ENCODE measurements around the gene MYH10.
"Not testable (repeated sequence)": the region's sequence is repeated elsewhere in the genome, so short reads cannot be mapped to it uniquely, and the experiment has no call there.

The MYH10 gene

DNA sequence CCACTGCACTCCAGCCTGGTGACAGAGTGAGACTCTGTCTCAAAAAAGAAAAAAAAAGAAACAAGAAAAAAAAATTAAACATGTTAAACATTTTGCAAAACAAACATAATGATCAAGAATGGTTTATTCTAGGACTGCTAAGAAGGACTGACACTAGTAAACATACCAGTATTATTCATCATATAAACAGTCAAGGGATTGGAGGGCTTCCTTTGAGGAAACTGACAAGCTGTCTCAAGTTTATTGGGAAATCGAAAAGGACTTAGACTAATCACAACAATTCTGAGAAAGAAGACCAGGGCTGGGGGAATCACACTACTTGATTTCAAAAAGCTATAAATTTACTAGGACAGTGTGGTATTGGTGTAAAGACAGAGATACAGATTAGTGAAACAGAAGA lies 75.5 kb downstream of the MYH10 start:
- no peak for DNase-seq

DNA sequence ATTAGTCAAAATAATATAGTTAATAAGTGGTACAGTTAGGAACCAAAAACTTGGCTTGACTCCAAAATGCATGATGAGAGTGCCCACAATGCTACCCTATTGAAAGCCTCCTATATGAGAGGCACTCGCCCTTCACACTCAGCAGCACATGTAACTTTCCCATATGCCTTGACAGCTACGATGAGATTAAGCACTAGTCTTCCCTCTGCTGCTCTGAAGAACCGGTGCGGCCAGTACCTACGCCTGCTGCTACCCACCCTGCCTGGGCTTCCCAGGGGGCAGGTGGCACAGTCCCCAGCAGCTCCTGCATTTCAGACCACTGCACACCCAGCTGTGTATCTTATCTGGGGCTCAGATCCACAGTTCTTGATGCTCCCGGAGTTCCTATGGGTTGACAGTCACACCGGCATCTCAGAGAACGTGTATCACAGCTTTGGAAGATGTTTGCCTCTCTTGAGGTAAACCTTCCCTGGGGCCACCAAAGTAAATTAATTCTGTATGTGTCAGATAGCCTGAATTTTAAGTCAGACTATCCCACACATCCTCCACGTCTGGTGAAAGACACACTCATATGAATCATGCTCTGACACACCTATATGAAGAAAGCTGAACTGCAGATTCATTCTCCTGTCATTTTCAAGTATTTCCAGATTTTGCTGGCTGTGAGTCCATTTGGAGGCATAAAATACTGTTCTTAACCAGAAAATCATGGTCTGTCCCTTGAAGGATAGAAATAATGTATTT lies 77.8 kb downstream of the MYH10 start:
- DNase-seq = peak; percentile 60

DNA sequence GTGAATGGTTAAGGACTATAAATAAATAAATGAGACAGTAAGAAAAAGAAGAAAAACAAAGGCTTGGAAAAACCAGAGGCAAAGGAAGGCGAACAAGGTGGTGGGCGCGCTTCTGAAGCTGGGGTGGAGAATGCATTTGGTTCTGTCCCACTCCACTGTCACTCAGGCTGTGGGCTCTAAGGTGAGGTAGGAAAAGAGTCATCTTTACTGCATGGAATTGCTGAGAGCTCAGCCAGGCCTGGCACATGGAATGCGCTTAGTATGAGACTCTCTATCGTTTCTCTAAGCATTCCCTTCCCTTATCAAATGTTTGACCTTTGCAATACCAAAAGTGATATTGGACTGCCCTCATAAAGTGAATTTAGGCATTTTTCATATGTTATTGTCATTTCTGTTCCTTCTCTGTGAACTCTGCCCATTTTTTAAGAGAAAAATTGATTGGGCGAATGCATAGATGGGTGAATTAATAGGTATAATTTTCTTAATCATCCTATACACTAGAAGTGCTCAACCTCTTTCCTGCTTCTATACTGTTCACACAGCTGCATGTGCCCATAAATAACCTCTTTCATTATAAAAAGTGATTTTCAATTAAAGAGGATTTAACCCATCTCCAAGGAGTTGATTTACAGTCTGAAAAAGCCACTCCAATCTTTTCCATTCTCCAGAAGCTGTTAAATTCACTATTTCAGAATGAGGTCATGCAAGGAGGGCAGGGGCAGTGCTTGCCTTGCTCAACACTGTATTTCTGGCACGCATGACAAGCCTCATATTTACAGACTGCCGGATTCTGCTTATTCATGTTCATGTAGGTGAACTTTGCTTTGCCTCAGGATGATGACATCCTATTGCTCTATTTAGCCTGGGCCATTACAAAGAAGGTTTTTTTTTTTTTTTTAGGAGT lies 87.7 kb downstream of the MYH10 start:
- DNase-seq = peak; percentile 69

DNA sequence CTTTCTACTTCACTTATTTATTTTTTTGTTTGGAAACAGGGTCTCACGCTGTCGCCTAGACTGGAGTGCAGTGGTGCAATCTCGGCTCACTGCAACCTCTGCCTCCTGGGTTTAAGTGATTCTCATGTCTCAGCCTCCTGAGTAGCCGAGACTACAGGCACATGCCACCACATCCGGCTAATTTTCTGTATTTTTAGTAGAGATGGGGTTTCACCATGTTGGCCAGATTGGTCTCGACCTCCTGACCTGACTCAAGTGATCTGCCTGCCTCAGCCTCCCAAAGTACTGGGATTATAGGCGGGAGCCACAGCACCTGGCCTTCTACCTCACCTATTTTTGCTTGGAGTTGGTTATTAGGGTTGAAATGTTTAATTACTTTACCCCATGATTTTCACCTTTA lies 90.5 kb downstream of the MYH10 start:
- not testable (repeated sequence) for DNase-seq

DNA sequence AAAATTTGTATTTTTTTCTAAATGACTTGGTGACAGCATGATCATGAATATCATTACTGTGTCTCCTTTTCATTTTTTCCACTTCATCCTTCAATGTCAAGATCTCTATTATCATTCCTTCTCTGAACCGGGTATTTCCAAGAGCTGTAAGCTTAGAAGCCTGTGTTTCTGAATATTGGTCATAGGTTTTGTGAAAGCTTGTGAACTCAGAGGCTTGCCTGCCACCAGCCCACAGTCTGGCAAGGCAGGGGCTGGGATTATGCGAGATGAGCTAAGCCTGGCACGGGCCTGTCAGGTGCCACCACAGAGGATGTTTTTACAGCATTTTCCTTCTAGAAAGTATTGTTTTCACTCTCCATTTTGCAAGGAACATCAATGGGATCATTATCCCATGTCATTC lies 92.8 kb downstream of the MYH10 start:
- no peak for DNase-seq

DNA sequence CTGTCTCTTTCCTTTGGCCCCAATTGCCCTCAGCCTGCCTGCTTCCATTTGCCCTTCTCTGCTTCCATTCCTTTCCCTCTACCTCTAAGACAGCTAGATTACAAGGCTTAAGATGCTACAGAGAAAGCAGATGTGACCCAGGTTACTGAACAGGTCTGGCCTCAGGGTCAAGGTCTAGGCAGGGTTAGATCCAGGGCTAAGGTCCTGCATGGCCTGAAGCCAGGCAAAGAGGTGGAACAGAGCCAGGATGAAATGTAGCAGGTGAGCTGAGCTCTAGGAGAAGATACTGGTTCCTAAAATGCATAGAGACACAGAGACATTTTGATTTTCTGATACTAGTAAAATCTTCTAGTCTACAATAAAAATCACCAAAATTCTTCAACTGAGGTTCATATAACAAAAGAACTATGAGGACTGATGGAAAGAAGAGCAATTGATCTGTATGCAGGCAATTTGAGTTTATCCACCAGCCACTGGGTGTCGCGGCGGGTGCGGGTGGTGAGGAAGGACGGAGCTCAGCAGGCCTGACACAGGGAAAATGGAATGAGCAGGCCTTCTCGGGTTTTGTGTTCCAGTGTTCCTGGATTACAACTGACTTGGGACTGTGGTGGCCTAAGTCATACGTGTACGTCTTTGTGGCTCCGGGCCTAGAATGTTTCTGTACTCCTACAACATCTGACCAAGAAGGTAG lies 95.9 kb downstream of the MYH10 start:
- DNase-seq = no peak

DNA sequence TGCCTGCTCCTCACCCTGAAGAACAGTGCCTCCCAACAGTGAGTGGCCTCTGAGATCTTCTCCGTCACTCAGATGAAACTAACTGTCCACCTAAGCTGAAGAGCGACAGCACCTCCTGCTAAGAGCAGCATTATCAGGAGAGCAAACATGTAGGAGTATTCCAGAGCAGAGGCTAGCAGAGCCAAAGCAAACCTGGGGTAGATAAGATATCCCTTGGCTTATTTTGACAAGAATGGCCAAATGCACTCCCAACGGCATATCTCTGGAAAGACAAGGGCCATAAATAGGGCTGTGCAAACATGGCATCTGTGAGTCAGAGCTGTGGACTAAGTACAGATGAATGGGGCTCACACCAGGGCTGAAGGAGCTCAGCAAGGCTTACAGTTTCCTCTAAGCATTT lies 98.5 kb downstream of the MYH10 start:
- no peak for DNase-seq

DNA sequence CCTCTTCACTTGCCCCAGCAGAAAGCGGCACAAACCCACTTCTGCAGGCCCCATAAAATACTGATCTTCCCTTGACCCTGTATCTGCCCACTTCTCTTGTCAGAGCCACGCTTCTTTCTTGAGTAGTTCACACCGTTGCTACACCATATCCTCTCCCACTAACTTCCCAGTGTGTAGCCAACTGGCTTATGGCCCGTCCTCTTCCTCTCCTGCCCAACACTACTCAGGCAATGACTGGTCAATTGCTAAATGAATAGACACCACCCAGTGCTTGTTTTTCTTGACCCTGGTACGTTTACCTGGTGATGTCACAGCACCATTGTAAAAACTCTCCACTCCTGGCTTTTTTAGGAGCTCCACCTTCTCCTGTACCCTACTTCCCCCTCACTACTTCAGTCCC lies 107.9 kb downstream of the MYH10 start:
- no peak for DNase-seq

DNA sequence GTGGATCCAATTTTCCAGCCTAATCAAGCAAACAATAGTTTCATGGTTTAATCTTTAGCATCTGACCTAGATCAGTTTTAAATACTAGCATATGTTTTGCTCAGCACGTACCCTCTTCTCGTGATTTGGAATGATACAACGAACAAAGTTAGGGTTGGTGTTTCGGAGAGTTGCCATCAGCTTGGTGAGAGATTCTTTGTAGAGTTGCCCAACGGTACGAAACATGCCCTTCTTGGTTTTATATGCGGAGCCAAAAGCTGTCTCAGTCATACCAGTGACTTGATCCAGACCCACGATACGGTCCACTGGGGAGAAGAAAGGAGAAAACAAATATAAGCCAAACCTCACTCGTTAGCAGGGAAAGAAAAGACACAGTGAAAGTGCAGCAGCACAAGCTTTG lies 109.5 kb downstream of the MYH10 start:
- no peak for DNase-seq

DNA sequence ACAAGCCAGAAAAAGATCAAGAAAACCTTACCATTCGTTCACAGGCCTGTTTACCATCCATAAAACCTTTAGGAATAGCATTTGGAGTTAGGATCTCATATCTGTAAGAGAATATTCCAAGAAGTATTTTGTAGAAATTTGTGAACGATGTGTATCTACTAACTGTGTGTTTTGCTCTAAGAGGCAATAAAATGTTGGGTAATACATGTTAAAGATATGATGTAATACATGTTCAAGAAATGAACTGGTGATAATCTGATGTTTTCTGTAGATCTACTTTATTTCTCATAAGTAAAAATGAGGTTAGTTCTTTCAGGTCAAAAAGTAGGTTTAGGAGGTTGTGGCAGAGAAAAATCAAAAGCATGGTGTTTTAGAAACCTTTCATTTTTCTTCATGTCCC lies 111.7 kb downstream of the MYH10 start:
- no peak for DNase-seq

DNA sequence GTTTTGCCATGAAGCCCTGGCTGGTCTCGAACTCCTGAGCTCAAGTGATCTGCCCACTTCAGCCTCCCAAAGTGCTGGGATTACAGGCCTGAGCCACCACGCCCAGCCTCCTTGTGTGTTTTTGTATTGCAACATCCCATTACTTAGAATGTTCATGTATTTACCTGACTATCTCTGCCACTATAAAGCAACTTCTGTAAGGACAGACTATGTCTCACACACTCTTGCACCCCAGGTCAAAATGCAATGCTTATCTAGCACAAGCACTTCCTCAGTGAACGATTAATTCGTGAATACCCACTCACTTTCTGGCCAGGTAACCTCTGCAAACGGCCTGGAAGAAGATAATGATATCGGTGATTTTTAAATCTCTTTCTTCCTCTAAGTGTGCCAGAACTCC lies 112.2 kb downstream of the MYH10 start:
- no peak for DNase-seq

DNA sequence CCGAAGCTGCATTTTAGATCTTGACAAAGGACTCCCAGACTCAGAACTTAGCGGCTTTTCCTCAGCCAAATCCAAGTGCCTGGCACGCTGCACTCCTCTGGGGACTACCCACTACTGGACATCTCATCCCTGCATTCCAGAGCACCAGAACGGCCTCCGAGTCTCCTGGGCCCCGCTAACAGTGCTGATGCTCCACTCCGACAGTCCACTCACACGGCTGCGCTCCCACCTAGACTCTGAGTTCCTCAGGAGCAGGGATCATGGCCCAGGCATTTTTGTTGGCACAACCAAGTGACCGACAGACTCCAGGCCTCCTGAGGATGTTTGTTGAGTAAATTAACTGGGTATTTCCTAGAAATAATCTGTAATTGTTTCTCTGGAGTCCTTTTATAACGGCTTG lies 115.7 kb downstream of the MYH10 start:
- no peak for DNase-seq

DNA sequence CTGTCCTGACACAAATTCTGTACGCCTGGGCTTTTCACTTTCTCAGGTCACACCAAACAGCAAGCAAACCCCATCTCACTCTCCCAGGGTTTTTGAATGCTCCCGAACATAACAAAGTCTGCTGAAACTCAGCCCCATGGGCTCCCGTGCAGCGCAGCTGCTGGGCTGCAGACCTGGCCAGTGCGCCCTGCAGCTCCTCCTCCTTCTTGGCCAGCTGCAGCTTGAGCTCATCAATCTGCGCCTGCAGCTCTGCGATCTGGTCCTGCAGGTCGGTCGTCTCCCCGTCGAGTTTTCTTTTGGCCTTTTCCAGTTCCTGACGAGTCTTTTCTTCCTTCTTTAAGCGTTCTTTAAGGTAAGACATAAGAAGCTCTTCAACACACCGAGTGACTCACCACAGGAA lies 124.4 kb downstream of the MYH10 start:
- DNase-seq = no peak

DNA sequence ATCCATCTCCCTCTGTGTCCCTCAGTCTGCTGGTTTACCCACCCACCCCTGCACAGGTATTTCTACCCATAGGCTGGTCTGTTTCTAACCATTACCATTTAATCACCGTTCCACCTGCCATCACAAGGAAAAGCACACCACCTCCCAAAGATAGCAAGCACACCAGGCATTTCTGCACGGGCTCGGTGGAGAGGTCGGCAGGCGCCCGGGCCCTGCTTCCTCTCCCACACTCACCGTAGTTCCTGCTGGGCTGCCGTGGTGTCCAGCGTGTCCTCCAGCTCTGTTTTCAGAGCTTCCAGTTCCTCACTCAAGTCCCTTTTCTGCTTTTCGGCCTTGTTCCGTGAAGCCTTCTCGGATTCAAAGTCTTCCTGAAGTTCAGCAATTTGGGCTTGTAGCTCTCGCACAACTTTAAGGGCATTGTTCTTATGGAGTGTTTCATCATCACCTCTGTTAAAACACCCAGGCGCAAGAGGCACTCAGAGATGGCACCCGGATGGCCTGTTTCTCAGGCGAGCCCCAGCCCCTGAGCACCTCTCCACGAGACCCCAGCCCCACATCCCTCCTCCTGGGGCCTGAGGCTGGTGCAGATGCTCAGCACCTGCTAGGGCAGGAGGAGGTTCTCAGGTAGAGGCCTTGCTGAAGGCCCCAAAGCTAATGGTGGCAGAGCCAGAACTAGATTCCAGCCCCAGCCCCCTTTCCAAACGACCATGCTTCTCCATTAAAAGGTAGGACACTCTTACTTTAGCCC lies 125.9 kb downstream of the MYH10 start:
- DNase-seq = no peak

DNA sequence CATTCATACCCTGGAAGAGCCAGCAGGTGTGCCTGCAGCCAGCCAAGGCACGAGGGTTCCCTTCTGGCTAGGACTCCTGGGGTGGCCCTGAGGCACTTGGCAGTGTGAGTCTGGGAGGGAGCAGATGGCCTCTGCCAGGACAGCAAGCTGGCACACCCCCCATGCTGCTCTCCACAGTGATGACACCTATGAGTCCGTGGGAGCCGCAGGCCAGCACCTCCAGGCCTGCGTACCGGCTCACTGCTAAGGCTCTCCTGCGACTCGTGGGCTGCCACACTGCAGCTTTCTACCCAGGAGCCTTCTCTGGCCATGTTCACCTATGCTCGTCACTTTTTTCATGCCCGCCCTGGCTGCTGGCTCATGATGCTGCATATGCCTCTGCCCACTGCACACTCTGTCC lies 126.7 kb downstream of the MYH10 start:
- DNase-seq = no peak

DNA sequence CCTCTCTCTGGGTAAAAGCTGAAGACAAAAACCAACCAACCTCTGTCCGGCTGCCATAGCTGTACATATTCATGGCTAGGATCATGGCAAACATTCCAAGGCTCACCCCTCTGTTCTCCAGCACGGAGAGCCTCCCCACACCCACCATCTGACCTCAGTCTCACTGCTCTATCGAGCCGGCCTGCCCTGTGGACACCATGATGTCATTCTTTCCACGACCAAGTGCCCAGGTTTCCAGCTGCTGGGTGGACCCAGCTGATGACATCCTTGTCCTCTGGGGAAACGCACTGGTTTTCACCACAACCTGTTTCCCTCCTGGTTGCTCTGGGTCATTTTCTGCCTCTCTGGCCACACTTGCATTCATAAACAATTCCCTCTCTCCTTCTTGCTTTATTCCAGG lies 127.2 kb downstream of the MYH10 start:
- no peak for DNase-seq

DNA sequence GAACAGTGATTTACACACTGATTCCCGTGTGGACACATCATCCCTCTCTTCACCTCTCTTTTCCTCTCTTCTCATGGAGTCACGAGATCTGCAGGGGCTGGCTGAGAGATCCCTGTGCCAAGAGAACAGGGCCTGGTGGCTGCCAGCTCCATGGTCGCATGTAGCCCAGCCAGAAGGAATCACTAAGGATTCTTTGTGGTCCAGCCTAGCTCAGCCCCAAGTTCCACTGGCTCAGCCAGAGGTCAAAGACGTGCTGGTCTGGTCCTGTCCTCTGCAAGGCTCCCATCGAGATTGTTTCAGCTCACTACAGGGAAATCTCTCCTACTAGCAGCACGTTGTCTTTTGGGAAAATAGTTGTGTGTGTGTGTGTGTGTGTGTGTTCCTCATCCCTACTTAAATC lies 128.4 kb downstream of the MYH10 start:
- DNase-seq = no peak

DNA sequence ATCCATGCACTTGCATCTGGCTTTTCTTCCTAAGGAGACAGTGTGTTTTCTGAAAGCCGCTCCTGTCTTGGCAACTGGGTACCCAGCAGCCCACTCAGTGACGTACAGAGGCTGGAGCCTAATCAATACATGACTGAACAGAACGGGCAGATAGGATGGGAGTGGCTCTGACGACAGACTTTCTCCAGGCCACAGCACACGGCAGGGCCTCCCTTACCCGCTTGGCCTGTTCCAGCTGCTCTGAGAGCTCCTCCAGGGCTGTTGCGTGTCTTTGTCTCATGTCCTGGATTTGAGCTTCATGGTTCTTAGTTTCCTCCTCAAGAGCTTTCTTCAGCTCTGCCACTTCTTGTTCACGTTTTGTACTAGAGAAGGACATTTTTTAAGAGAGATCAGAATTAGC lies 129.9 kb downstream of the MYH10 start:
- no peak for DNase-seq

DNA sequence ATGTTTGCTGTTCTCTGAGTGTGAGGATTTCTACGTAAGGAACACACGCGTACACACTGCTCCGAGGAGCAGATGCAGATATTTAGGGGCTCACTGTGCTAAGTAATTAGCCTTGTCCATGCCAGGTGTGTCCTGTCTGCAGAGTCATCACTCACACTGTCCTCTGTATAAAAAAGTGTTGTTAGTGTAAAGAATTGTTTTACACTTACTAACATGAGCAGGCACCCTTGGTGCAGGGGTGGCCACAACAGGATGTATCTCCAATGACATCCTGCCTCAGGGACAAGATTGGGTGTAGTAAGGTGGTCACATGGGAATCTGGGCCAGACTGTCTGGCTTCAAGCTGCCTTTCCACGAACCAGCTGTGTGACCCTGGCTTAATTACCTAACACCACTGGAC lies 130.9 kb downstream of the MYH10 start:
- DNase-seq = no peak

DNA sequence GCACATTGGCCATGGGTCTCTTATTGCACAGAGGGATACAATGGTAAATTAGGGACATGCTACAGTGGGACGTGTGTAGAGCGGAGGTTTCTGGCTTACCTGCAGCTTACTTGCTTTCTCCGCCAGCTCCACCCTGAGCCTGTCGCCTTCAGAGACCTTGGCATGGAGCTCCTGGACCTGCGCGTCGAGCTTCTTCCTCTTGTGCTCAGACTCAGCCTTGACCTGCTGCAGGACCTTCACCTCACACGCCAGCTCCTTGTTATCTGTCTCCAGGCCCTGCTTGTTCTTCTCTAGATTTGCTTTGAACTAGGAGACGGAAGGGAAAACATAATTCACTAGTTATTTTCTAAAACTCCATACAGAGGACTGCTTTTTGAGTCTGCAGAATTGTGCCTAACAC lies 131.4 kb downstream of the MYH10 start:
- no peak for DNase-seq

DNA sequence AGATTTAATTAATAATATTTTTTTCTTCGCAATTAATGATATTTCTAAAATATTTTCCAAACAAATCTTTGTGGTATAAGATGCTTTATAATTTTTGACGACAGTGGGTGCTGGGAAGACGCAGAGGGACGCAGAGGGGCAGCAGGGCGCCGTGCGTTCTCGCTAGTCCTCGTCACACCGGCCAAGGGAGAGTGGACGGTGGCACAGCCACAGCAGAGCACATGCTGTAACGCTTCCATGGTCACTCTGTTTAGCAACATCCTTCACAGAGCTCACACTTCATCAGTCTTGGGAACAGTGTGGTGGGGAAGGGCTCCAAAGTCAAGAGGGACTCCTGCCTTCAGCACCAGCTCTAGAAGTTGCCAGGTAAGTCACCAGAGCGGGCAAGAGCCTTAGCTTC lies 134.4 kb downstream of the MYH10 start:
- no peak for DNase-seq

DNA sequence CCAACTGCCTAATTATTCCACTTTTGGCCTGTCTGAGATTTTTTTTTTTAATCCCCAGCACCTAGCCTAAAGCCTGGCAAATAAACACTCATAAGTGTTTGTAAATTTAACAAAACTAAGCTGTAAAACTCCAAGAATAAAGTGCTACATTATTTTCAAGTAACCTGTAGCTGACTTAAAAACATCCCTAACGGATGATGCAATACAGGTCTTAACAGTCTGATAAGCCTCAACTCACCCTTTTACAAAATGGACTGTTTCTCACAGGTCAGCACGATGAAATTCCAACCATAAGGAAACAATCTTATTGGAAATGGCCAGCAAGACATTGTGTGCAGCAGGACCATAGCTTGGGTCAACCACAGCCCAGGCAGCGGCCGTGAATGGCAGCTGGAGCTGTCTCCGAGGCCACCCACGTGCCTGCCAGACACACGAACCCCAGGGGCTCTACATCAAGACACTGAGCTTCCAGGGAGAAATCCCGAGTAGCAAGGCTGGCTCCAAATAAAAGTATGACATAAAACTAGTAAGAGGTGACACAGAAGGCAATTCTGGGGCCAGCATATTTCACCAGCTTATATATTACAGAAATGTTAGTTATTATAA lies 135.9 kb downstream of the MYH10 start:
- DNase-seq = no peak

Data from fibroblast of skin of abdomen (primary cell).